Caco-2 (cell line): Measurements from ENCODE around the gene FOXJ3. TPM values are rescaled to one million over a fixed set of nuclear protein-coding genes. Genes with fewer than 3 reads are reported as not detected.

Experiments
- BruUV-seq: library from RNA; stranded (reverse); fragments of 400-500 nt; replicated peaks from 2 replicates; lab custom pipeline; 2021; lab: Mats Ljungman, UMichigan
- CTCF ChIA-PET: fragments of 300-600 bp; sonication (Branson Sonifier 250); formaldehyde crosslinking; loops from one replicate; lab custom pipeline; 2022; ENCODE audit warnings: antibody characterized with exemption; lab: Charles Lee
- POLR2A ChIA-PET: fragments of 300-600 bp; sonication (Branson Sonifier 250); formaldehyde crosslinking; loops from one replicate; lab custom pipeline; 2022; ENCODE audit warnings: antibody characterized with exemption; lab: Charles Lee
- DNase-seq, 2 experiments: peaks; one replicate each; pipeline versions ENCODE4 v3.0.0 to v3.0.0-alpha.2; 2020 to 2022
- H3K27me3 ChIP-seq: replicated peaks from 2 replicates; pipeline ENCODE4 v1.6.0; 2011; ENCODE audit warnings: low read length; ENCODE audit not compliant: control insufficient read depth, insufficient read depth
- H3K36me3 ChIP-seq: 2 replicates; pipeline ENCODE4 v1.5.1; 2011; ENCODE audit warnings: low read length; ENCODE audit not compliant: control insufficient read depth, insufficient read depth
- H3K4me1 ChIP-seq: fragments of 250-450 bp; sonication (Bioruptor Pico); 2 replicates; pipeline ENCODE4 v1.5.1; 2020; ENCODE audit warnings: mild to moderate bottlenecking
- H3K4me3 ChIP-seq: 2 replicates; pipeline ENCODE4 v1.5.1; 2011; ENCODE audit warnings: low read depth, mild to moderate bottlenecking, control low read depth, low read length
- H3K9me3 ChIP-seq: fragments of 250-450 bp; sonication (Bioruptor Pico); 2 replicates; pipeline ENCODE4 v1.5.1; 2020; ENCODE audit warnings: mild to moderate bottlenecking, moderate library complexity
- H3K27ac Mint-ChIP-seq: one replicate; pipeline ENCODE4 v1.8.0; 2022; ENCODE audit warnings: mixed read lengths; ENCODE audit not compliant: unreplicated experiment
- H3K27me3 Mint-ChIP-seq: one replicate; pipeline ENCODE4 v1.8.0; 2022; ENCODE audit warnings: mixed read lengths; ENCODE audit not compliant: insufficient read depth, unreplicated experiment
- H3K36me3 Mint-ChIP-seq: one replicate; pipeline ENCODE4 v1.8.0; 2022; ENCODE audit warnings: mild to moderate bottlenecking, mixed read lengths; ENCODE audit not compliant: insufficient read depth, unreplicated experiment
- H3K4me1 Mint-ChIP-seq: one replicate; pipeline ENCODE4 v1.8.0; 2022; ENCODE audit warnings: low read depth, mixed read lengths; ENCODE audit not compliant: unreplicated experiment
- H3K4me3 Mint-ChIP-seq: one replicate; pipeline ENCODE4 v1.8.0; 2022; ENCODE audit warnings: mild to moderate bottlenecking, moderate library complexity, mixed read lengths; ENCODE audit not compliant: unreplicated experiment
- H3K9me3 Mint-ChIP-seq: one replicate; pipeline ENCODE4 v1.8.0; 2022; ENCODE audit warnings: mixed read lengths; ENCODE audit not compliant: unreplicated experiment
- intact Hi-C: fragments of 100-400 bp; cut with micrococcal nuclease; formaldehyde crosslinking; loops from one replicate; pipeline ENCODE4 v1.10.0; 2022; ENCODE audit not compliant: unreplicated experiment
- total RNA-seq: library from RNA; stranded (reverse); gene quantifications from 2 replicates; pipeline ENCODE4 v1.2.3, GENCODE V29; 2022
- TF ChIP-seq, protein P1 (sequence below), 2 experiments: fragments of 200-600 bp in 1 of 2; IDR thresholded peaks; 1 replicate in 1 of 2; 2 replicates in 1 of 2; pipeline versions ENCODE4 v1.5.1 to v1.8.0; 2011 to 2022; ENCODE audit warnings: antibody characterized with exemption in 1 of 2, control low read depth in 1 of 2, inconsistent platforms in 1 of 2, low read depth in 1 of 2, low read length in 1 of 2, mild to moderate bottlenecking in 1 of 2, moderate library complexity in 1 of 2; ENCODE audit not compliant: insufficient read depth in 1 of 2, severe bottlenecking in 1 of 2, unreplicated experiment in 1 of 2

Gene FOXJ3
- total RNA-seq, 1 experiment from 2014 or later: 60.2 TPM

GRCh38 chr1:42135426-42135825 lies 199.6 kb downstream of the FOXJ3 start:
- H3K9me3 ChIP-seq: no peaks in the 10 kb centered on the region
- H3K4me3 ChIP-seq: no peak overlapping the region
- intact Hi-C loops: no loop called here
- Mint-ChIP-seq H3K4me3 (no peak overlapping the region), H3K36me3 (no peaks in the 10 kb centered on the region), H3K27me3 (peaks cover 5% of the 10 kb centered on the region), H3K4me1 (no peaks in the 10 kb centered on the region), H3K27ac (no peak overlapping the region), H3K9me3 (no peaks in the 10 kb centered on the region)
- DNase-seq: no peak
- CTCF ChIA-PET: no interaction called here
- TF ChIP-seq, protein P1, sequence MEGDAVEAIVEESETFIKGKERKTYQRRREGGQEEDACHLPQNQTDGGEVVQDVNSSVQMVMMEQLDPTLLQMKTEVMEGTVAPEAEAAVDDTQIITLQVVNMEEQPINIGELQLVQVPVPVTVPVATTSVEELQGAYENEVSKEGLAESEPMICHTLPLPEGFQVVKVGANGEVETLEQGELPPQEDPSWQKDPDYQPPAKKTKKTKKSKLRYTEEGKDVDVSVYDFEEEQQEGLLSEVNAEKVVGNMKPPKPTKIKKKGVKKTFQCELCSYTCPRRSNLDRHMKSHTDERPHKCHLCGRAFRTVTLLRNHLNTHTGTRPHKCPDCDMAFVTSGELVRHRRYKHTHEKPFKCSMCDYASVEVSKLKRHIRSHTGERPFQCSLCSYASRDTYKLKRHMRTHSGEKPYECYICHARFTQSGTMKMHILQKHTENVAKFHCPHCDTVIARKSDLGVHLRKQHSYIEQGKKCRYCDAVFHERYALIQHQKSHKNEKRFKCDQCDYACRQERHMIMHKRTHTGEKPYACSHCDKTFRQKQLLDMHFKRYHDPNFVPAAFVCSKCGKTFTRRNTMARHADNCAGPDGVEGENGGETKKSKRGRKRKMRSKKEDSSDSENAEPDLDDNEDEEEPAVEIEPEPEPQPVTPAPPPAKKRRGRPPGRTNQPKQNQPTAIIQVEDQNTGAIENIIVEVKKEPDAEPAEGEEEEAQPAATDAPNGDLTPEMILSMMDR (IDR thresholded peaks at IDR 0.05; ENCODE audit: insufficient read depth in 1 of 2, low read depth in 1 of 2, low read length in 1 of 2, severe bottlenecking in 1 of 2, unreplicated experiment in 1 of 2): no peak
- no peaks in the 10 kb centered on the region for H3K4me1 ChIP-seq
- POLR2A ChIA-PET: no interaction called here
- H3K27me3 ChIP-seq: no peaks in the 10 kb centered on the region
- no TSS peak for BruUV-seq
- H3K36me3 ChIP-seq: no peaks in the 10 kb centered on the region

GRCh38 chr1:42133809-42134526 lies 201.1 kb downstream of the FOXJ3 start:
- H3K9me3 ChIP-seq: no peaks in the 10 kb centered on the region
- DNase-seq: no peak
- intact Hi-C loops: no loop called here

GRCh38 chr1:42133390-42133789 lies 201.6 kb downstream of the FOXJ3 start:
- no peaks in the 10 kb centered on the region for H3K9me3 ChIP-seq
- CTCF ChIA-PET: no interaction called here
- H3K4me3 Mint-ChIP-seq: no peak overlapping the region
- H3K27me3 ChIP-seq: no peaks in the 10 kb centered on the region
- no peaks in the 10 kb centered on the region for H3K36me3 ChIP-seq
- no peak overlapping the region for H3K27ac Mint-ChIP-seq
- H3K4me1 Mint-ChIP-seq: no peaks in the 10 kb centered on the region
- no peaks in the 10 kb centered on the region for H3K36me3 Mint-ChIP-seq
- no peak overlapping the region for H3K4me3 ChIP-seq
- POLR2A ChIA-PET: no interaction called here
- DNase-seq: no peak
- H3K4me1 ChIP-seq: no peaks in the 10 kb centered on the region
- BruUV-seq: no TSS peak
- no peaks in the 10 kb centered on the region for H3K9me3 Mint-ChIP-seq
- TF ChIP-seq, protein P1 (IDR thresholded peaks at IDR 0.05; ENCODE audit: insufficient read depth in 1 of 2, low read depth in 1 of 2, low read length in 1 of 2, severe bottlenecking in 1 of 2, unreplicated experiment in 1 of 2): no peak
- peaks cover 9% of the 10 kb centered on the region for H3K27me3 Mint-ChIP-seq
- intact Hi-C loops: no loop called here

More at GRCh38 chr1:42133809-42134526, 201.1 kb downstream of the FOXJ3 start:
- Mint-ChIP-seq H3K27ac (no peak overlapping the region), H3K4me1 (no peaks in the 10 kb centered on the region), H3K36me3 (no peaks in the 10 kb centered on the region), H3K27me3 (peaks cover 9% of the 10 kb centered on the region), H3K9me3 (no peaks in the 10 kb centered on the region), H3K4me3 (no peak overlapping the region)
- Histone ChIP-seq H3K4me1 (no peaks in the 10 kb centered on the region), H3K27me3 (no peaks in the 10 kb centered on the region), H3K4me3 (no peak overlapping the region), H3K36me3 (no peaks in the 10 kb centered on the region)
- POLR2A ChIA-PET: no interaction called here
- no TSS peak for BruUV-seq
- TF ChIP-seq, protein P1 (IDR thresholded peaks at IDR 0.05; ENCODE audit: insufficient read depth in 1 of 2, low read depth in 1 of 2, low read length in 1 of 2, severe bottlenecking in 1 of 2, unreplicated experiment in 1 of 2): no peak
- CTCF ChIA-PET: no interaction called here
